ENCODE results near the gene KSR2.
"Not testable (repeated sequence)": the region's sequence is repeated elsewhere in the genome, so short reads cannot be mapped to it uniquely, and the experiment has no call there.

The KSR2 gene

GRCh38 chr12:117967043-117967442 lies 1.7 kb downstream of the KSR2 start:
- no peak for FAIRE-seq

GRCh38 chr12:117966511-117966910 lies 2.3 kb downstream of the KSR2 start:
- FAIRE-seq = no peak

GRCh38 chr12:117963836-117964235 lies 5.0 kb downstream of the KSR2 start:
- no peak for FAIRE-seq

- no peak for FAIRE-seq
Observed at GRCh38 chr12:117936722-117937484, 31.9 kb downstream of the KSR2 start.

- FAIRE-seq = no peak
Observed at GRCh38 chr12:117933545-117933944, 35.2 kb downstream of the KSR2 start.

GRCh38 chr12:117926391-117926899 lies 42.3 kb downstream of the KSR2 start:
- FAIRE-seq = no peak

- FAIRE-seq = no peak
Observed at GRCh38 chr12:117921929-117922777, 46.6 kb downstream of the KSR2 start.

GRCh38 chr12:117919479-117919878 lies 49.3 kb downstream of the KSR2 start:
- FAIRE-seq = no peak

GRCh38 chr12:117914686-117915085 lies 54.1 kb downstream of the KSR2 start:
- FAIRE-seq = no peak

- FAIRE-seq = no peak
Observed at GRCh38 chr12:117912756-117913155, 56.0 kb downstream of the KSR2 start.

GRCh38 chr12:117908411-117908810 lies 60.4 kb downstream of the KSR2 start:
- FAIRE-seq = no peak

GRCh38 chr12:117907108-117907689 lies 61.6 kb downstream of the KSR2 start:
- no peak for FAIRE-seq

- FAIRE-seq = no peak
Observed at GRCh38 chr12:117904051-117904450, 64.7 kb downstream of the KSR2 start.

- FAIRE-seq = no peak
Observed at GRCh38 chr12:117903110-117903840, 65.5 kb downstream of the KSR2 start.

- FAIRE-seq = no peak
Observed at GRCh38 chr12:117901631-117902030, 67.2 kb downstream of the KSR2 start.

GRCh38 chr12:117900561-117900960 lies 68.2 kb downstream of the KSR2 start:
- FAIRE-seq = no peak

GRCh38 chr12:117897372-117898161 lies 71.2 kb downstream of the KSR2 start:
- FAIRE-seq = no peak

GRCh38 chr12:117896009-117896408 lies 72.8 kb downstream of the KSR2 start:
- no peak for FAIRE-seq

- FAIRE-seq = no peak
Observed at GRCh38 chr12:117892441-117892840, 76.3 kb downstream of the KSR2 start.

GRCh38 chr12:117891265-117891664 lies 77.5 kb downstream of the KSR2 start:
- FAIRE-seq = not testable (repeated sequence)

GRCh38 chr12:117890644-117891043 lies 78.1 kb downstream of the KSR2 start:
- FAIRE-seq = no peak

GRCh38 chr12:117890137-117890536 lies 78.7 kb downstream of the KSR2 start:
- no peak for FAIRE-seq

Measured in A204.1 (cell line).